HG02943 (cell line): ENCODE results near the gene CKAP5.
"Not testable (repeated sequence)": the region's sequence is repeated elsewhere in the genome, so short reads cannot be mapped to it uniquely, and the experiment has no call there.

Experiments used
- ATAC-seq: cut with Tn5 transposase; IDR thresholded peaks from one replicate; pipeline ENCODE4 v1.9.1; 2021; ENCODE audit warnings: mild to moderate bottlenecking, low read depth, moderate library complexity; ENCODE audit not compliant: unreplicated experiment

Gene CKAP5

GRCh38 chr11:46731545-46731944 is 114.5 kb downstream of the CKAP5 start:
- no peak for ATAC-seq

- ATAC-seq, result no peak
These were observed 116.7 kb downstream of the CKAP5 start for GRCh38 chr11:46729110-46730027.

GRCh38 chr11:46728659-46729040 is 117.4 kb downstream of the CKAP5 start:
- ATAC-seq, result no peak

- no peak for ATAC-seq
These were observed 118.0 kb downstream of the CKAP5 start for GRCh38 chr11:46727952-46728658.

DNA sequence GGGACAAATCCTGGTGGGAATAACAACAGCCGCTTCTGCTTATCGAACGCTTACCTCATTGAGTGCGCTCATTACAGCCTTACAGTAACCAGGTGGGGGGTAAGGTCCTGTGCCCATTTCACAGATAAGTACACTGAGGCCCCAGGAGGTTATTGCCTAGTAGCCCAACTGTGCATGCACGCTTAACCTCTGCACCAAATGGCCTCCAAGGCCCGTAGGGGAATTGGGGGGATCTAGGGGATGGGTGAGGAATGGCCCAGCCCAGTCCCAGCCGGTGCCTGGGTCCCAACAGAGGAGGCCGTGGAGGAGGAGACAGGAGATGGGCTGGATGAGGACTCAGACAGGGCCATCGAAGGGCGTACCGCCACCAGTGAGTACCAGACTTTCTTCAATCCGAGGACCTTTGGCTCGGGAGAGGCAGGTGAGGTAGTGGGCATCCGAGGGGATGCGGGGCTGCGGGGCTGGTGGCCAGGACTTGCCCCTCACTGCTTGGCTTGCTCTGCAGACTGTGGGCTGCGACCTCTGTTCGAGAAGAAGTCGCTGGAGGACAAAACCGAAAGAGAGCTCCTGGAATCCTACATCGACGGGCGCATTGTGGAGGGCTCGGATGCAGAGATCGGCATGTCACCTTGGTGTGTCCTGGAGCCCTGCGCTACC is 119.7 kb downstream of the CKAP5 start:
- no peak for ATAC-seq

GRCh38 chr11:46725338-46726205 is 120.5 kb downstream of the CKAP5 start:
- ATAC-seq, result no peak

- ATAC-seq, result no peak
These were observed 122.0 kb downstream of the CKAP5 start for GRCh38 chr11:46724088-46724487.

DNA sequence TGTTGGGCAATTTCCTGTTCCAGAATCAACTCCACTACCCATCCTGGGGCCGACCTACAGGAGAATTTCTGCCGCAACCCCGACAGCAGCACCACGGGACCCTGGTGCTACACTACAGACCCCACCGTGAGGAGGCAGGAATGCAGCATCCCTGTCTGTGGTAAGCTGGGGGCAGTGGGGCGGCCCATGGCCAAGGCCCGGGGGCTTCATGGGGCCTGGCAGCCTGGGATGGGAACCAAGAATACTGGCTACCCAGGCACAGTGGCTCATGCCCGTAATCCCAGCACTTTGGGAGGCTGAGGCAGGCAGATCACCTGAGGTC is 122.8 kb downstream of the CKAP5 start:
- ATAC-seq, result no peak

- no peak for ATAC-seq
These were observed 123.3 kb downstream of the CKAP5 start for GRCh38 chr11:46722566-46723358.

DNA sequence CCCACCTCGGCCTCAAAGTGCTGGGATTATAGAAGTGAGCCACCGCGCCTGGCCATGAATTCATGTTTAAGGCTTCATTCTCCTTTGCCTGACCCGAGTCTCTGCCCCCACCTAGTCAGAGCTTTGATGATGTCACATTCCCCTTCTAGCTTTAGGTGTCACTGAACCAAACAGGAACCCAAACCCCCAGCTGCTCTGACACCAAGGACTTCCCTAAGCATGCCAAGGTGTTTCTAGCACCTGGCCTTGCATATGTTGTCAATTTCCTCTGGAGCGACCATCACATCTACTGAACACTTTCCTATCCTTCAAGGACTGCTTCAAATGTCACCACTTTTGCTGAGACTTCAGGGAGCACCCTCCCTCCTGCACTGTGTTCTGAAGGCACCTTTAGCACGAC is 124.8 kb downstream of the CKAP5 start:
- no peak for ATAC-seq

DNA sequence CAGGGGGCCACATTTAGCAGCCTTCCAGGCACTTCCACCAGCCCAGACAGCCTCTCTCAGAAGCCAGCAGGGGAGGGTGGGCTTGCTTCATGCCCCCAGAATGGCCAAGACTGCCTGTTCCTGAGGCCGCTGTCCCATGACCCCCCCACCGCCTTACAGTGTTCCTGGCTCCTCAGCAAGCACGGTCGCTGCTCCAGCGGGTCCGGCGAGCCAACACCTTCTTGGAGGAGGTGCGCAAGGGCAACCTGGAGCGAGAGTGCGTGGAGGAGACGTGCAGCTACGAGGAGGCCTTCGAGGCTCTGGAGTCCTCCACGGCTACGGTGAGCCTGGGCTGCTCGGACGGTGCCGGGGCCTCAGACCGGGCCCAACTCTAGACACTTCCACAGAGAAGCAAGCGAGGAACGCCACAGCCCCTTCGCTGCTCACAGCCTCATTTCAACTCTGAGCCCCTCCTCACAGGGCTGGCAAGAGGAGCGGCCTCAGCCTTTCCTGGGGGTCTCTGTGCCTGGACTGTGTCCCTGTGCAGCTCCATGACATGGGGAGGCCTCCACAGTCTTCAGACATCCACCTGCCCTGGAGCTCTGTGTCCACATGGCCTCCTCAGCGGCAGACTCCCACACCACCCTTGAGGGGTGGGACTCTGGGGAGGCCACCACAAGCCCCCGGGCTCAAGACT is 126.4 kb downstream of the CKAP5 start:
- no peak for ATAC-seq

DNA sequence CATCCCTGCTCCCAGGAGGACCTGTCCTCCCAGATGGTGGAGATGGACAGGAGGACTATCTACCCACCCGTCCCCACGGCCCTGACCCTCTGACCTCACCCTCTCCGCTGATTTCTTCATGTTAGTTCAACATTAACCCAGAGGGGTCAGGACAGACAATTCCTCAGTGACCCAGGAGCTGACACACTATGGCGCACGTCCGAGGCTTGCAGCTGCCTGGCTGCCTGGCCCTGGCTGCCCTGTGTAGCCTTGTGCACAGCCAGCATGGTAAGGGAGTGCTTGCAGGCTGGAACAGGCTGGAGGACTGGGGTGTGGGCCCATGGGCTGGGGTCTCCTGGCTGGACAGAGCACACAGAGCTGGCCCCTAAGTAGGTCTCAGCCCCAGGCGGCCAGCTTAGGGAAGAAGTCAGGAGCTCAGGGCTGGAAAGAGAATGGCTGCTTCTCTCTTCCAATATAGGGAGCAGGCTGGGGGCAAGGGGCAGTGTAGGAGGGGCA is 127.0 kb downstream of the CKAP5 start, which contains the start of gene F2:
Gene F2 (plus strand): TSS at position 166 of the 495 bp plus-strand sequence. CDS start 23 bp downstream, at position 189.
- no peak for ATAC-seq

- ATAC-seq, result no peak
These were observed 127.7 kb downstream of the CKAP5 start for GRCh38 chr11:46718155-46719019.

DNA sequence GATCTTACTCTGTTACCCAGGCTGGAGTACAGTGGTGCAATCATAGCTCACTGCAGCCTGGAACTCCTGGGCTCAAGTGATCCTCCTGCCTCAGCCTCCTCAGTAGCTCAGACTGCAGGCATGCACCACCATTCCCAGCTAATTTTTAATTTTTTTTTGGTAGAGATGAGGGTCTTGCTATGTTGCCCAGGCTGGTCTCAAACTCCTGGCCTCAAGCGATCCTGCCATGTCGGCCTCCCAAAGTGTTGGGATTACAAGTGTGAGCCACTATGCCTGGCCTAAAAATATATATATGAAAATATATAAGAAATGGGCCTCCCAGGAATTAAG is 128.3 kb downstream of the CKAP5 start:
- ATAC-seq, result not testable (repeated sequence)

- no peak for ATAC-seq
These were observed 133.1 kb downstream of the CKAP5 start for GRCh38 chr11:46712874-46713576.

- no peak for ATAC-seq
These were observed 134.8 kb downstream of the CKAP5 start for GRCh38 chr11:46711303-46711702.

DNA sequence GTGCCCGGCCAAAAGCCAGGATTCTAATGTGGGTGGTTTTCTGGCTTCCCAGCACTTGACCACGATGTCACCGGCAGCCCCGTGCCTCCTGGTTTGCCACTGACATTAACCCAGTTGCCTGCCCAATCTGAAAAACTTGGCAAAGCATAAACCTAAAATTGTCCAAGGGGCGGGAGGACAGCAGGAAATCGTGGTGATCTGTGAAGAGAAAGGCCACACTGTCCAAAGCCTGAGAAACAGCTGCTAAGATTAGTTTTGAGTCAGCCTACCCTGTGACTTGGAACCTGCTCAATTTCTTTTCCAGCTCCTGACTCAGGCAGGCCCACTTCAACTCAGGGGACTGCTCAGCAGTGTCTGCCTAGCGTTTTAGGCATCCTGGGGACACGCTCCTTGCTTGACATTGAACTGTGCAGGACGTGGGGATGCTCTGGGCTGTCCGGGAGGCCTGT is 135.2 kb downstream of the CKAP5 start:
- ATAC-seq, result no peak
